ENCODE measurements around the gene ABHD17C. TPM values are rescaled to one million over a fixed set of nuclear protein-coding genes. Genes with fewer than 3 reads are reported as not detected.
A peak's percentile ranks its signal among the peaks of the same experiment; 100 is the strongest.

The ABHD17C gene
- polyA plus RNA-seq, 1 experiment: 30.8 TPM

- Histone ChIP-seq H3K9me3 (ENCODE audit: control insufficient read depth, insufficient read depth, low read length) (peaks cover 9% of the 10 kb centered on the region), H3K4me3 (ENCODE audit: low read depth, low read length) (no peak overlapping the region), H3K27ac (ENCODE audit: low read depth, low read length) (no peak overlapping the region), H3K27me3 (ENCODE audit: control insufficient read depth, insufficient read depth, low read length) (no peaks in the 10 kb centered on the region)
- POLR2A ChIA-PET: interaction anchor here (0.5 to 1.8 kb wide), 3 partner anchors 202 to 1369 kb away, joined by 3 to 12 read pairs (median 10); no protein-coding TSS in a partner anchor
- CTCF ChIA-PET: interaction anchor here (0.7 to 7.0 kb wide), 12 partner anchors 16 to 322 kb away, joined by 3 to 169 read pairs (median 6); no protein-coding TSS in a partner anchor
- no peak for DNase-seq (ENCODE audit: low read depth, low spot score)
- no peak for TF ChIP-seq CTCF (IDR thresholded peaks at IDR 0.05; ENCODE audit: low read depth, low read length)
These were observed 82.9 kb downstream of the ABHD17C start for GRCh38 chr15:80777826-80778620.

DNA sequence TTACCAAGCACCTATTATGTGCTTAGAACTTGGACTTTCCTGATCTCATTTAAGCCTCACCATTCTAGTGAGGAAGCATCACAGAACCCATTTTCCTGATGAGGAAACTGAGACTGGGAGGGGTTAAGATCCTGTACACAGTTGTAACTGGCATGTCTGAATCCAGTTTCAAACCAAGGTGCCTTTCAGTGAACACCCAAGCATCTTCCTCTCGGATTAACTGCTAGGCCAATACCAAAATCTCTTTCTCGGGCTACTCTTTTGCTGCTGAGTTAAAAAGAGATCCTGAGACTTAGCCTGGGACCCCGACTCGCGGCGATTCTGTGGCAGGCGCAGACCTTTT is 83.5 kb downstream of the ABHD17C start:
- peaks cover 9% of the 10 kb centered on the region for H3K9me3 ChIP-seq (ENCODE audit: control insufficient read depth, insufficient read depth, low read length)
- ChIA-PET CTCF (interaction anchor here (0.9 to 7.0 kb wide), 16 partner anchors 14 to 323 kb away, joined by 3 to 169 read pairs (median 5); no protein-coding TSS in a partner anchor), POLR2A (interaction anchor here (0.6 to 2.2 kb wide), 15 partner anchors 10 to 323 kb away, joined by 3 to 24 read pairs (median 4); partner anchors contain the start of gene ABHD17C)
- no peak overlapping the region for H3K27ac ChIP-seq (ENCODE audit: low read depth, low read length)
- H3K27me3 ChIP-seq (ENCODE audit: control insufficient read depth, insufficient read depth, low read length): no peaks in the 10 kb centered on the region
- DNase-seq (ENCODE audit: low read depth, low spot score): no peak
- no peak for TF ChIP-seq CTCF (IDR thresholded peaks at IDR 0.05; ENCODE audit: low read depth, low read length)
- peak overlapping the region; percentile 25; the same call in 1 of the 2 replicates for H3K4me3 ChIP-seq (ENCODE audit: low read depth, low read length)

- peaks cover 9% of the 10 kb centered on the region for H3K9me3 ChIP-seq (ENCODE audit: control insufficient read depth, insufficient read depth, low read length)
- no peak within 1 kb of the TSS for H3K27ac ChIP-seq (ENCODE audit: low read depth, low read length)
- peak within 1 kb of the TSS; percentile 89 for H3K4me3 ChIP-seq (ENCODE audit: low read depth, low read length)
- TF ChIP-seq CTCF (IDR thresholded peaks at IDR 0.05; ENCODE audit: low read depth, low read length): peak; percentile 69
- ChIA-PET POLR2A (interaction anchor here (0.6 to 2.2 kb wide), 20 partner anchors 9 to 324 kb away, joined by 3 to 24 read pairs (median 4); partner anchors contain the start of gene ABHD17C), CTCF (interaction anchor here (0.6 to 7.0 kb wide), 74 partner anchors 8 to 487 kb away, joined by 3 to 169 read pairs (median 4); no protein-coding TSS in a partner anchor)
- DNase-seq (ENCODE audit: low read depth, low spot score): peak; percentile 55
- no peaks in the 10 kb centered on the region for H3K27me3 ChIP-seq (ENCODE audit: control insufficient read depth, insufficient read depth, low read length)
These were observed 84.0 kb downstream of the ABHD17C start, which contains the start of gene CEMIP for GRCh38 chr15:80778964-80779657. CEMIP (plus strand) TSS chr15:80779370; CDS start chr15:80873880, 94,510 bp downstream.

GRCh38 chr15:80779658-80780415 is 84.7 kb downstream of the ABHD17C start:
- CTCF ChIA-PET: interaction anchor here (0.6 to 7.0 kb wide), 74 partner anchors 7 to 486 kb away, joined by 3 to 169 read pairs (median 4); no protein-coding TSS in a partner anchor

More at GRCh38 chr15:80779658-80780415, 84.7 kb downstream of the ABHD17C start:
- Histone ChIP-seq H3K4me3 (ENCODE audit: low read depth, low read length) (peak overlapping the region; percentile 89), H3K9me3 (ENCODE audit: control insufficient read depth, insufficient read depth, low read length) (peaks cover 9% of the 10 kb centered on the region), H3K27ac (ENCODE audit: low read depth, low read length) (no peak overlapping the region), H3K27me3 (ENCODE audit: control insufficient read depth, insufficient read depth, low read length) (no peaks in the 10 kb centered on the region)
- POLR2A ChIA-PET: interaction anchor here (0.7 to 2.2 kb wide), 16 partner anchors 8 to 324 kb away, joined by 3 to 24 read pairs (median 5); partner anchors contain the start of gene ABHD17C
- no peak for DNase-seq (ENCODE audit: low read depth, low spot score)
- no peak for TF ChIP-seq CTCF (IDR thresholded peaks at IDR 0.05; ENCODE audit: low read depth, low read length)

Data from AG04450 (cell line).